Measurements from ENCODE around the gene TLE4. TPM values are rescaled to one million over a fixed set of nuclear protein-coding genes. Genes with fewer than 3 reads are reported as not detected.

TLE4 gene
- total and polyA plus RNA-seq, 2 experiments from 2014 or later = 45.8 to 72.9 TPM

GRCh38 chr9:79694208-79694607 lies 122.4 kb downstream of the TLE4 start:
- Mint-ChIP-seq H3K9me3 (no peaks in the 10 kb centered on the region), H3K27ac (peak overlapping the region; percentile 93), H3K27me3 (ENCODE audit: insufficient read depth, low read depth, poor library complexity) (peaks cover 4% of the 10 kb centered on the region), H3K4me1 (peaks cover 68% of the 10 kb centered on the region), H3K4me3 (peak overlapping the region; percentile 46; the same call in 2 of the 3 replicates), H3K36me3 (ENCODE audit: low read depth) (no peaks in the 10 kb centered on the region)
- no peaks in the 10 kb centered on the region; the same call in none of the 2 replicates for H4K20me1 ChIP-seq (replicated peaks; ENCODE audit: insufficient read depth)
- H3K79me2 ChIP-seq (replicated peaks; ENCODE audit: insufficient read depth) = peaks cover 20% of the 10 kb centered on the region
- TF ChIP-seq ZNF331 (CRISPR knock-in tag; IDR thresholded peaks at IDR 0.05; ENCODE audit: low read depth) (no peak), STAT1 (IDR thresholded peaks at IDR 0.05; ENCODE audit: unreplicated experiment) (no peak), REST (IDR thresholded peaks at IDR 0.05; ENCODE audit: unreplicated experiment) (no peak), EZH2 (IDR thresholded peaks at IDR 0.05; ENCODE audit: low read depth, unreplicated experiment) (no peak), ZNF462 (CRISPR knock-in tag; IDR thresholded peaks at IDR 0.05) (no peak), JUNB (IDR thresholded peaks at IDR 0.05; ENCODE audit: unreplicated experiment) (no peak), POLR2AphosphoS5 (IDR thresholded peaks at IDR 0.05; ENCODE audit: low read depth) (no peak), ZNF114 (CRISPR knock-in tag; IDR thresholded peaks at IDR 0.05) (no peak), CREB1 (CRISPR knock-in tag; IDR thresholded peaks at IDR 0.05; ENCODE audit: low read depth) (no peak)
- TF ChIP-seq, protein P1, sequence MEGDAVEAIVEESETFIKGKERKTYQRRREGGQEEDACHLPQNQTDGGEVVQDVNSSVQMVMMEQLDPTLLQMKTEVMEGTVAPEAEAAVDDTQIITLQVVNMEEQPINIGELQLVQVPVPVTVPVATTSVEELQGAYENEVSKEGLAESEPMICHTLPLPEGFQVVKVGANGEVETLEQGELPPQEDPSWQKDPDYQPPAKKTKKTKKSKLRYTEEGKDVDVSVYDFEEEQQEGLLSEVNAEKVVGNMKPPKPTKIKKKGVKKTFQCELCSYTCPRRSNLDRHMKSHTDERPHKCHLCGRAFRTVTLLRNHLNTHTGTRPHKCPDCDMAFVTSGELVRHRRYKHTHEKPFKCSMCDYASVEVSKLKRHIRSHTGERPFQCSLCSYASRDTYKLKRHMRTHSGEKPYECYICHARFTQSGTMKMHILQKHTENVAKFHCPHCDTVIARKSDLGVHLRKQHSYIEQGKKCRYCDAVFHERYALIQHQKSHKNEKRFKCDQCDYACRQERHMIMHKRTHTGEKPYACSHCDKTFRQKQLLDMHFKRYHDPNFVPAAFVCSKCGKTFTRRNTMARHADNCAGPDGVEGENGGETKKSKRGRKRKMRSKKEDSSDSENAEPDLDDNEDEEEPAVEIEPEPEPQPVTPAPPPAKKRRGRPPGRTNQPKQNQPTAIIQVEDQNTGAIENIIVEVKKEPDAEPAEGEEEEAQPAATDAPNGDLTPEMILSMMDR (conservative IDR thresholded peaks at IDR 0.05; ENCODE audit: low read depth in 2 of 2) = no peak
- DNase-seq (ENCODE audit: low spot score) (no peak), ATAC-seq (no peak)
- peak overlapping the region; percentile 63 for H3K27ac ChIP-seq (ENCODE audit: low read depth)
- peaks cover 62% of the 10 kb centered on the region for H3K4me1 ChIP-seq (ENCODE audit: insufficient read depth)
- no peak overlapping the region for H2AFZ ChIP-seq
- H3K4me2 ChIP-seq = peak overlapping the region; percentile 42; the same call in 1 of the 2 replicates
- no peaks in the 10 kb centered on the region for H3F3A ChIP-seq (replicated peaks; ENCODE audit: low read depth)
- H3K4me3 ChIP-seq = 0 out of 2 replicates have a peak overlapping the region, but pooled peaks have one; percentile 10
- no peaks in the 10 kb centered on the region for H3K36me3 ChIP-seq (ENCODE audit: insufficient read depth)
- H3K27me3 ChIP-seq (ENCODE audit: insufficient read depth) = no peaks in the 10 kb centered on the region
- no peaks in the 10 kb centered on the region for H3K9me2 ChIP-seq (ENCODE audit: insufficient read depth)

Data from GM23338 (cell line).